H1 (cell line): ENCODE measurements around the gene TOR1AIP1.

Experiments
- EZH2 ChIP-seq: fragments of 200-600 bp; sonication (generic); IDR thresholded peaks from 2 replicates; pipeline ENCODE4 v1.7.1; 2012; ENCODE audit warnings: low read depth, mild to moderate bottlenecking, moderate library complexity, low read length, inconsistent platforms; ENCODE audit not compliant: severe bottlenecking
- RXRA ChIP-seq: IDR thresholded peaks from 2 replicates; pipeline ENCODE4 v1.6.1; 2011; ENCODE audit warnings: low read depth, mild to moderate bottlenecking, low read length, moderate library complexity; ENCODE audit not compliant: insufficient read depth
- YY1 ChIP-seq: IDR thresholded peaks from 2 replicates; pipeline ENCODE4 v1.6.1; 2011; ENCODE audit warnings: low read depth, mild to moderate bottlenecking, low read length
- TF ChIP-seq, protein P1 (sequence below), 3 experiments: IDR thresholded peaks; 1 replicate in 2 of 3; 2 replicates in 1 of 3; pipeline versions ENCODE4 v1.5.1 to v1.6.1; 2011; ENCODE audit warnings: low read length in 3 of 3, mild to moderate bottlenecking in 3 of 3, inconsistent platforms in 2 of 3, low read depth in 1 of 3, moderate library complexity in 1 of 3; ENCODE audit not compliant: insufficient read depth in 1 of 3; ENCODE audit errors: control extremely low read depth in 1 of 3

DNA sequence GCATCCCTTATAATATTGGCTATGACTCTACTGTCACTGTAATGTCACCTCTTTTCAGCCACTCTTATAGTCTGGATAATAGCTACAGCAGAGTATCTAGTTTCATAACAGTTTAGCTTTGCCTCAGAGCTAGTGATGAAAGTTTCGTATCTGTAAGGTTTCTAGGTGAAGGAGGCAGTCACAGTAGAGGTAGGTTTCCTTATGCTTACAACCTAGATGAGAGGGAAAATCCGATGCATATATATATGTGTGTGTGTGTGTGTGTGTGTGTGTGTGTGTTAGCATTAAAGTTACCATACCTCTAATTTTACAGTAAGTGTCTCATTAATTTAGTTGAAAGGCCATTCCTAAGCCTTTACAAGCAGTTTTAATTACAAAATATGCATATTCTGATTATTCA is 2.3 kb upstream of the TOR1AIP1 start:
- TF ChIP-seq EZH2 (no peak), RXRA (no peak), YY1 (no peak)
- TF ChIP-seq, protein P1, sequence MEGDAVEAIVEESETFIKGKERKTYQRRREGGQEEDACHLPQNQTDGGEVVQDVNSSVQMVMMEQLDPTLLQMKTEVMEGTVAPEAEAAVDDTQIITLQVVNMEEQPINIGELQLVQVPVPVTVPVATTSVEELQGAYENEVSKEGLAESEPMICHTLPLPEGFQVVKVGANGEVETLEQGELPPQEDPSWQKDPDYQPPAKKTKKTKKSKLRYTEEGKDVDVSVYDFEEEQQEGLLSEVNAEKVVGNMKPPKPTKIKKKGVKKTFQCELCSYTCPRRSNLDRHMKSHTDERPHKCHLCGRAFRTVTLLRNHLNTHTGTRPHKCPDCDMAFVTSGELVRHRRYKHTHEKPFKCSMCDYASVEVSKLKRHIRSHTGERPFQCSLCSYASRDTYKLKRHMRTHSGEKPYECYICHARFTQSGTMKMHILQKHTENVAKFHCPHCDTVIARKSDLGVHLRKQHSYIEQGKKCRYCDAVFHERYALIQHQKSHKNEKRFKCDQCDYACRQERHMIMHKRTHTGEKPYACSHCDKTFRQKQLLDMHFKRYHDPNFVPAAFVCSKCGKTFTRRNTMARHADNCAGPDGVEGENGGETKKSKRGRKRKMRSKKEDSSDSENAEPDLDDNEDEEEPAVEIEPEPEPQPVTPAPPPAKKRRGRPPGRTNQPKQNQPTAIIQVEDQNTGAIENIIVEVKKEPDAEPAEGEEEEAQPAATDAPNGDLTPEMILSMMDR (IDR thresholded peaks at IDR 0.05; ENCODE audit: control extremely low read depth in 1 of 3, insufficient read depth in 1 of 3, low read depth in 1 of 3, low read length in 3 of 3) = no peak
